GM21423 (cell line): ENCODE data around the gene UNC79.

Experiments used
- ATAC-seq: cut with Tn5 transposase; IDR thresholded peaks from one replicate; pipeline ENCODE4 v1.9.1; 2021; ENCODE audit warnings: mild to moderate bottlenecking, moderate library complexity; ENCODE audit not compliant: unreplicated experiment

The UNC79 gene

DNA sequence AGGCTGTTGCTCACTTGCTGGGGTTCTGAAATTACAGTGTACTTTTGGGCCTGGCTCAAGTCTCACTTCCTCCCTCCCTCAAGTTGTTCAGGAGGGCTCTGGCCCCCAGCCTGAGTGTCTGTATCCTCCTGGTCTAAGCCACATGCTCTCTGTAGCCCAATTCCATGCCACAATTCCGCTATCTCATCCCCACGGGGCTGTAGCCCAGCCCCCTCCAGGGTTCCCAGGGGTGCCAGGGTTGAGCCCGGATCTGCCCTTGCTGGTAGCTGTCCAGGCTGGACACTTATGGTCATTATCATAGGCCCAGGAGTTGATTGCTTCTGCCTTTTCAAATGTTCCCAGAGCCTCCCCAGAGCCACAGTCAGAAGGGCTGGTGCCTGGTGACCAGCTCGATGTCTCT lies 292.3 kb downstream of the UNC79 start:
- no peak for ATAC-seq

DNA sequence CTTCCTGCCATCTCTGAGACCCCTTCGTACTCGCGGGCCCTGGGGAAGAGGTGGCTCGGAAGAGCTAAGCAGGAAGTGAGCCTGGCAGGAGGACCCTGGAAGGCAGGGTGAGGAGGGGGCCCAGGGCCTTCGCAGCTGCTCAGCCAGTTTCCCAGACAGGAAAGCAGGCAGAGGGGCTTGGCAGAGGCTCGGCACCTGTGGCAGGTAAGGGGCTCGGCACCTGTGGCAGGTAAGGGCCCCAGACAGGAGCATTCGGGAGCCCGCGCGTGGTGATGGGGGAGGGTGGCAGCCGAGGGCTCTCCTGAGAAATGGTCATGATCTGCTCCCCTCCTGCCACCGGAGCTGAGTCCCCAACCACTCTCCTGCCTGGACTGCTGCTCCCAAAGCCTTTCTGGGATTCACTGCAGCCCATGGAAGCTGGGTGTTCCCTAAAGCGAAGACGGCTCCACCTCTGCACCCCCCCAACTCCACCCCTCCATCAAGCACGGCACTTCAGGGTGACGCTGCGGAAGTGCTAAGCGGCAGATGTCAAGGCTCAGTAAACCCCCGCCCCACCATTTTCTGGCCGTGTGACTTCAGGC lies 294.4 kb downstream of the UNC79 start:
- no peak for ATAC-seq

DNA sequence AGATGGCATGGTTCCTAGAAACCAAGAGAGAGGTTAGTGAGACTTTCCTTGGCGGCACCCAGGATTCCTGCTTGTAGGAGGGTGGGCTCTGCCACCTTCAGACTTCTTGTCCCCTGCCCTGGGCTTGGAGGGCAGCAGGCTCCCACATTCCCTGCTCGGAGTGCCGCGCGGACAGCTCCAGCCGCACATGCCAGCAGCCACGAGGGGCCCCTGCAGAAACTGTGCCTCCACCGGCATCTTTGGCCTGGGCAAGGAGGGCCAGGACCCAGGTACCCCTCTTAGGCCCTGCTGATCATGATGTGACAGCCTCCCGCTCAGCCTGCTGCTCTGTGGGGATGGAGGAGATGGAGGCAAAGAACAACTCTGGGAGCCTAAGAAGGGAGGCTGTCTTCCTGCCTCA lies 295.3 kb downstream of the UNC79 start:
- no peak for ATAC-seq

DNA sequence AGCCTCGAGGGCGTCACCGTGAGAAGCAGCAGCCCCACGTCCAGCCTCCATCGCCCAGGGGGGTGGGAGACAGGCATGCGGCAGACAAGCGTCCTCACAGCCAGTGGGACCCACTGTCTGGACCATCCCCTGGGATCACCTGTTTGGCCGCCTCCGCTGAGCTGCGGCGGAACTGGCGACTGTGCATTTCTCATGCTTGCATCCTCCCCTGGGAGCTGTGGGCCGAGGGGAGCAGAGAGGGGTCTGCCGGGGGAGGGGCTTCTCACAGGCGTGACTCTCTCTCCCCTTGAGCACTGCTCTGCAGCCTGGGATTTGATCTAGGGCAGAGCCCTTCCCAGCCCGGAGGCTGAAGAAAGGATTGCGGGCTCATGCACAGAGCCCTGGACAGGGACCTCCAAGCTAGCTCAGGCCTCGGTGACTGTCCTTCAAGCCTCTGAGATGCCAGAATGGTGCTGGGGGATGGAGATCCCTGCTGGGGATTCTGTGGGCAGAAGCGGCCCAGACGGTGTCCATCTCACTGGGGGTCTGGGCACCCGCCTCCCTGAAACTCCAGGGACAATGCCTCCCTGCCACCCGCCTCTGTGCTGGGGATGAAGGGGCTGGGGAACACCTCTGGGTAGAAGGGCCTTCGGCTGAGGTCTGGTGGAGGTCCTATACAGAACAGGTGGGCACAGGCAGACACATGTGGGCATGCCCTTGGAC lies 296.5 kb downstream of the UNC79 start:
- no peak for ATAC-seq

GRCh38 chr14:93727917-93728650 lies 297.3 kb downstream of the UNC79 start:
- no peak for ATAC-seq

DNA sequence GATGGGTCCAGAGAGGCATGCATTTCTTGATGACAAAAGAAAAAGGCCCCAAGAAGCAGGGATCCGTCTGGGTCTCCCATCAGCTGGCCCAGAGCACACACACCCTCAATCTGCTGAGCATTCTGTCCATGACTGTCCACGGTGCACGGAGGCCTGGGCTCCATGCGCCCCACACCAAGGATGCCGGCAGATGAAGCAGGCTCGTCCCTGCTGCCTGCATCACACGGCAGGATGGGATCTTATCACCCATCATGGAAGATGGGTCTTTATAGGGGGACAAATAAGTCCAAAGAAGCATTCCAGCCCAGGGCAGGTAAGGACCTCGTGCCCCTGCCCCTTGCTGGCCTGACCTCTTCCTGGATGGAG lies 297.9 kb downstream of the UNC79 start:
- ATAC-seq = no peak

- ATAC-seq = no peak
Observed at GRCh38 chr14:93729993-93730392, 299.3 kb downstream of the UNC79 start.

GRCh38 chr14:93731753-93732152 lies 301.0 kb downstream of the UNC79 start:
- no peak for ATAC-seq

- no peak for ATAC-seq
Observed at GRCh38 chr14:93732524-93732923, 301.8 kb downstream of the UNC79 start.

GRCh38 chr14:93733231-93733630 lies 302.5 kb downstream of the UNC79 start:
- ATAC-seq = no peak

GRCh38 chr14:93733631-93734030 lies 302.9 kb downstream of the UNC79 start:
- no peak for ATAC-seq

GRCh38 chr14:93734086-93734822 lies 303.5 kb downstream of the UNC79 start:
- no peak for ATAC-seq

DNA sequence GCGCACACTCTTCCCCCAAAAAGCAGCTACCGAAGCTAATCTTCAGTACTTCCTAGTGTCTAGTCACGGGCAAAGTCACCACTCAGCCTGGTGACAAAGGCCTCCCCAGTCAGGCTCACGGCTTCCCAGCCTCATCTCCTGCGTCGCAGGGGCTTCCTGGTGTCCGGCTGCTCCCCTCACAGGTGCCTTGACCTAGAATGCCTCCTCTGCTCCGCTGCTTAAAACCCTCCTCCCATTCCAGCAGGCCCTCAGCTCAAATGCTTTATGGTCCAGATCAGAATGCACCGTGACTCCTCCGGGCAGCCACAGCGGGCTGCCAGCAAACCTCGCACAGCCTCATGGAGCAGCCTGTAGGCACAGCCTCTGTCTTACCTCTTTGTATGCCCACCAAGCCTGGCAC lies 304.5 kb downstream of the UNC79 start:
- no peak for ATAC-seq

GRCh38 chr14:93736378-93737014 lies 305.8 kb downstream of the UNC79 start:
- ATAC-seq = no peak

GRCh38 chr14:93737634-93738033 lies 306.9 kb downstream of the UNC79 start:
- no peak for ATAC-seq

GRCh38 chr14:93741556-93742230 lies 311.0 kb downstream of the UNC79 start:
- ATAC-seq = no peak

GRCh38 chr14:93742761-93743160 lies 312.0 kb downstream of the UNC79 start:
- ATAC-seq = no peak

GRCh38 chr14:93743270-93744060 lies 312.7 kb downstream of the UNC79 start:
- ATAC-seq = no peak

DNA sequence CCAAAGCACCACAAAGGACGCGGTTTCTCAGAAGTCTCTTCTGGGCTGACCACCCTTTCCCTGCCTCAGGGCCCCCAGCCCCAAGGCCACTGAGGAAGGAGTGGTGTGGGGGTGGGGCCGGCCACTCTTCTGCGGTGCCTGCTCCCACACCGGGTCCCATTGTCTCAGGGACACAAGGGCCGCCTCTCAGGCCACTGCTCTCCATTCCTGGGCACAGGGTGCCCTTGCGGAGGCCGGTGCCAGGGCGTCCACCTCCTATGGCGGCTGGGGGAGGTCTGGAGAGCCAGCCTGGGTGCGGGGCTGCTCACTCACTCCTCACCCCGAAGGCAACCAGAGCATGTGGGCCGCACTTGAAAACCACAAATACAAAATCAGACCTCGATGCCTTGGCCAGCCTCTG lies 313.4 kb downstream of the UNC79 start:
- ATAC-seq = no peak

- ATAC-seq = no peak
Observed at GRCh38 chr14:93744876-93745275, 314.1 kb downstream of the UNC79 start.
